ENCODE results near the gene SIGLECL1.

Gene SIGLECL1

DNA sequence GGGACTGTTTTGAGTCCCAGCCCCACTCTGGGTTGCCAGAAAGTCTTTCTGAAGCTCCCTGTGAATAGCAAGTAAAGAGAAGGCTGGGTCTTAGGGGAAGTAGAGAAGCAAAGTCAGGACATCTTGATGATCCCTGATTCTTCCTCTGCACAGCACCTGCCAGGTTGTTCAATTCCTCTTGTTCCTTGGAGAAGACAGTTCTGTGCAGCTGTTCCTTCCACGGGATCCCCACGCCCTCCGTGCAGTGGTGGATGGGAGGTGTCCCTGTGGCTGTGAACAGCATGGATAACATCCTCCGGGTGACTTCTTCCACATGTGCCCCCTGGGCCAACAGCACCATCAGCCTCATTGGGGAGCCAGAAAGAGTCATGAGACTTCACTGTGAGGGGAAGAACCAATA is 31.5 kb downstream of the SIGLECL1 start:
- TF ChIP-seq, protein P1, sequence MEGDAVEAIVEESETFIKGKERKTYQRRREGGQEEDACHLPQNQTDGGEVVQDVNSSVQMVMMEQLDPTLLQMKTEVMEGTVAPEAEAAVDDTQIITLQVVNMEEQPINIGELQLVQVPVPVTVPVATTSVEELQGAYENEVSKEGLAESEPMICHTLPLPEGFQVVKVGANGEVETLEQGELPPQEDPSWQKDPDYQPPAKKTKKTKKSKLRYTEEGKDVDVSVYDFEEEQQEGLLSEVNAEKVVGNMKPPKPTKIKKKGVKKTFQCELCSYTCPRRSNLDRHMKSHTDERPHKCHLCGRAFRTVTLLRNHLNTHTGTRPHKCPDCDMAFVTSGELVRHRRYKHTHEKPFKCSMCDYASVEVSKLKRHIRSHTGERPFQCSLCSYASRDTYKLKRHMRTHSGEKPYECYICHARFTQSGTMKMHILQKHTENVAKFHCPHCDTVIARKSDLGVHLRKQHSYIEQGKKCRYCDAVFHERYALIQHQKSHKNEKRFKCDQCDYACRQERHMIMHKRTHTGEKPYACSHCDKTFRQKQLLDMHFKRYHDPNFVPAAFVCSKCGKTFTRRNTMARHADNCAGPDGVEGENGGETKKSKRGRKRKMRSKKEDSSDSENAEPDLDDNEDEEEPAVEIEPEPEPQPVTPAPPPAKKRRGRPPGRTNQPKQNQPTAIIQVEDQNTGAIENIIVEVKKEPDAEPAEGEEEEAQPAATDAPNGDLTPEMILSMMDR (IDR thresholded peaks at IDR 0.05; ENCODE audit: insufficient read depth, low read length, poor library complexity, severe bottlenecking): no peak
- DNase-seq (ENCODE audit: extremely low read depth, insufficient read length): no peak
- Histone ChIP-seq H3K36me3 (ENCODE audit: control insufficient read depth, insufficient read depth, low read length) (no peaks in the 10 kb centered on the region), H3K4me3 (replicated peaks; ENCODE audit: low read depth, low read length) (no peak overlapping the region), H3K27me3 (replicated peaks; ENCODE audit: control insufficient read depth, insufficient read depth, low read length) (no peaks in the 10 kb centered on the region; the same call in 1 of the 2 replicates)

DNA sequence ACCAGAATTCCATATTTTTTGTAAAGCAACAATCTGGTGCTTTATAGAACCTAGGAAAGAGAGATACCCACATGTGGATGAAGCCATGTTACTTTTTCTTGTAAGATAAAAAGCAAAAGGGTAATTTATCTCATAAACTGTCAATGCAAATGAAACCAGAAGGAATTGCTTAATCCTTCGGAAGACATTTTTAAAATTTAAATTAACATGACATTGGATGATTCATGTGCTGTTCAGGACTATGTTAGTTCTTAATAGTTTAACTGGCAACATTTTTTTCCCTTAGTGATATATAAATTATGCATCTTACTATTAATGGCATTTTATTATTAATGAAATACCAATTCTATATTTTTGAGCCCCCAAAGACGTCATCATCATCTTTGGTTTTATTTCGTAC is 34.8 kb downstream of the SIGLECL1 start:
- Histone ChIP-seq H3K36me3 (ENCODE audit: control insufficient read depth, insufficient read depth, low read length) (no peaks in the 10 kb centered on the region), H3K4me3 (replicated peaks; ENCODE audit: low read depth, low read length) (no peak overlapping the region), H3K27me3 (replicated peaks; ENCODE audit: control insufficient read depth, insufficient read depth, low read length) (no peaks in the 10 kb centered on the region)
- TF ChIP-seq, protein P1 (IDR thresholded peaks at IDR 0.05; ENCODE audit: insufficient read depth, low read length, poor library complexity, severe bottlenecking): no peak
- DNase-seq (ENCODE audit: extremely low read depth, insufficient read length): no peak

DNA sequence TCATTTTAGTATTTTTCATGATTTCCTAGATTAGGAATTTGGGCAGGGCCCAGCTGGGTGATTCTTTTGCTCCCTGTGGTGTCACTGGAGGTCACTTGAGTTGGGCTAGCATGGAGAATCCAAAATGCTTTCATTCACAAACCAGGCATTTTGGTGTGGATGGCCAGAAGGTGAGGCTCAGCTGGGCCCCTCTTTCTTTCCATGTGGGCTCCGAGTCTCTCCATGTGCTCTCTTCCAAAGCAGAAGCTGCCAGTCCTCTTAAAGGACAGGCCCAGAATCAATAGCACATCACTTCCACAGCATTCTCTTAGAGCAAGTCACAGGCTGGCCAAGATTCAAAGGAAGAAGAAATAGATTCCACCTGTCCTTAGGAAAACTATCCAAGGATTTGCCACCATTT is 38.8 kb downstream of the SIGLECL1 start:
- DNase-seq (ENCODE audit: extremely low read depth, insufficient read length): no peak
- TF ChIP-seq, protein P1 (IDR thresholded peaks at IDR 0.05; ENCODE audit: insufficient read depth, low read length, poor library complexity, severe bottlenecking): no peak
- Histone ChIP-seq H3K36me3 (ENCODE audit: control insufficient read depth, insufficient read depth, low read length) (no peaks in the 10 kb centered on the region), H3K4me3 (replicated peaks; ENCODE audit: low read depth, low read length) (no peak overlapping the region), H3K27me3 (replicated peaks; ENCODE audit: control insufficient read depth, insufficient read depth, low read length) (peaks cover 2% of the 10 kb centered on the region; the same call in 1 of the 2 replicates)

DNA sequence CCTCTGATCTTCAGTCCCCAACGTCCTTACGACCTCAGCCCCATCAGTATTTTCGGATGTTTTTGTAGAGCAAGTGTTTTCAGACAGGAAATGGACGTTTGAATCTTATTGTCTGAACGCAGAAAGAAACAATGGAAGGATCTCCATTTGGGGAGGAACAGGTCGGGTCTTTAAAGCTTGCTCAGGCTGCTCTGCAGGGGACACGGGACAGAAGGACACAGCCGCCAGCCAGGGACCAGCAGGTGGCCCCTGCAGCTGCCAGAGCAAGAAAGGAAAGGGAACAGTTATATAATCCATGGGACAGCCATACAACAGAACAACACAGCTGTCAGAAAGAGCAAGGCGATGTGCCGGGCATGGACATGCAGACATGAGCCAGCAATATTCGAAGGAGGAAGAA is 42.1 kb downstream of the SIGLECL1 start:
- TF ChIP-seq, protein P1 (IDR thresholded peaks at IDR 0.05; ENCODE audit: insufficient read depth, low read length, poor library complexity, severe bottlenecking): no peak
- no peak for DNase-seq (ENCODE audit: extremely low read depth, insufficient read length)
- Histone ChIP-seq H3K36me3 (ENCODE audit: control insufficient read depth, insufficient read depth, low read length) (no peaks in the 10 kb centered on the region), H3K27me3 (replicated peaks; ENCODE audit: control insufficient read depth, insufficient read depth, low read length) (peaks cover 2% of the 10 kb centered on the region), H3K4me3 (replicated peaks; ENCODE audit: low read depth, low read length) (no peak overlapping the region)

DNA sequence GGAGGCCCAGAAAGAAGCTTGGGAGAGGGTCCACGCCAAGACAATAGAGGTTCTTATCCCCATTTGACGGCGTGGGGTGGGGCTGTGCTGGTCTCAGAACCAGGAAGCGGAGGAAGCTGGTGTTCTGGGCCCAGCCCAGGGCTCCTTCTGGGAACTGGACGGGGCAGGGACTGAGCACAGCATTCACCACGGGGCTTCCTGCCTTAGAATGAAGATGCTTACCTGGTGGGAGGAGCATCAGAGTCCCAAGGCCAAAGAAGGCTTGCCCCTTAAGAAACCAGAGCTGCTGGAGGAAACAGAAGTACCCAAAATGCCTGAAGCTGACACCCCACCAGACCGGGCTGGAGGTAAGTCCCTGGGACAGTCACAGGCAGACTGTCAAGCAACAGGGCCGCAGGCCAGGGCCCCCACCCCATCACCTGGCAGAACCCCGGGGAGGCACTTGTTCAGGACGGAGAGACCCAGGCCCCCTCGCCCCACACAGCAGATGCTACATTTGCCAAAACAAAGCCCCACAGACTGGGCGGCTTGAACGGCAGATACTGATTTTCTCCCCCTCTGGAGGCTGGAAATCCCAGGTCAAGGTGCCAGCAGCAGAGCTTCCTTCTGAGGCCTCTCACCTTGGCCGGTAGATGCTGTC is 42.8 kb downstream of the SIGLECL1 start:
- Histone ChIP-seq H3K36me3 (ENCODE audit: control insufficient read depth, insufficient read depth, low read length) (no peaks in the 10 kb centered on the region), H3K27me3 (replicated peaks; ENCODE audit: control insufficient read depth, insufficient read depth, low read length) (peaks cover 2% of the 10 kb centered on the region), H3K4me3 (replicated peaks; ENCODE audit: low read depth, low read length) (no peak overlapping the region)
- TF ChIP-seq, protein P1 (IDR thresholded peaks at IDR 0.05; ENCODE audit: insufficient read depth, low read length, poor library complexity, severe bottlenecking): no peak
- no peak for DNase-seq (ENCODE audit: extremely low read depth, insufficient read length)
